GM12873 (cell line): ENCODE measurements around the gene SEC14L1.

Experiments used
- TF ChIP-seq, protein P1 (sequence below): IDR thresholded peaks from 2 replicates; pipeline ENCODE4 v1.5.1; 2012; ENCODE audit warnings: low read depth, mild to moderate bottlenecking, moderate library complexity, low read length, control low read depth; ENCODE audit not compliant: insufficient read depth; ENCODE audit errors: missing control alignments

Gene SEC14L1

DNA sequence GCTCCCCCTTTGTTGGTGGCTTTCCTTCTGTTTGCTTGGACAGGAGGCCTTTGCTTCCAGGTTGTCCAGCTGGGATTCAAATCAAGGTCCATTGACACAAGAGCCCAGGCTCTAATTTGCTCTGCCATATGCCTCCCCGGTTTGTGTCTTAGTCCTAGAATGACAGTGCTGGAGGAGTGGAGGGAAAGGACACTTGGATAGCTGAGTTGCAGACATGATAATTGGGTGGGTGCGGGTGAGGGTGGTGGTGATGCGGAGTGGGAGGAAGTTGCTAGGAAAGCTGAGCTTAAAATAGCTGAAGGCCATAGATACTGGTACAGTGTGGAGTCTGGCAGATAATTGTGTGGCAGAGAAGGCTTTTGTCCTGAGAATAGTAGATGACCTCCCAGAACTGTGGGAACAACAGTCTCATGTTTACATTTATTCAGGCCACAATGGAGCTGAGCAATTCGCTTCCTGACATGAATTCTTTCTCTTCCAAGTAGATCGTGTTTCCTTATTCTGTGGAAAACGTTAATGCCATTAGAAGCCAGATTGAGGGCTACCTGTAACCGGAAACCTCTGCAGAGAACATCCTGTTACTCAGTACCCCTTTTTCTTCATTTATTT, 23.8 kb downstream of the SEC14L1 start:
- TF ChIP-seq, protein P1, sequence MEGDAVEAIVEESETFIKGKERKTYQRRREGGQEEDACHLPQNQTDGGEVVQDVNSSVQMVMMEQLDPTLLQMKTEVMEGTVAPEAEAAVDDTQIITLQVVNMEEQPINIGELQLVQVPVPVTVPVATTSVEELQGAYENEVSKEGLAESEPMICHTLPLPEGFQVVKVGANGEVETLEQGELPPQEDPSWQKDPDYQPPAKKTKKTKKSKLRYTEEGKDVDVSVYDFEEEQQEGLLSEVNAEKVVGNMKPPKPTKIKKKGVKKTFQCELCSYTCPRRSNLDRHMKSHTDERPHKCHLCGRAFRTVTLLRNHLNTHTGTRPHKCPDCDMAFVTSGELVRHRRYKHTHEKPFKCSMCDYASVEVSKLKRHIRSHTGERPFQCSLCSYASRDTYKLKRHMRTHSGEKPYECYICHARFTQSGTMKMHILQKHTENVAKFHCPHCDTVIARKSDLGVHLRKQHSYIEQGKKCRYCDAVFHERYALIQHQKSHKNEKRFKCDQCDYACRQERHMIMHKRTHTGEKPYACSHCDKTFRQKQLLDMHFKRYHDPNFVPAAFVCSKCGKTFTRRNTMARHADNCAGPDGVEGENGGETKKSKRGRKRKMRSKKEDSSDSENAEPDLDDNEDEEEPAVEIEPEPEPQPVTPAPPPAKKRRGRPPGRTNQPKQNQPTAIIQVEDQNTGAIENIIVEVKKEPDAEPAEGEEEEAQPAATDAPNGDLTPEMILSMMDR = no peak

GRCh38 chr17:77165577-77165976, 24.8 kb downstream of the SEC14L1 start:
- TF ChIP-seq, protein P1 = no peak

- TF ChIP-seq, protein P1 = no peak
Observed at GRCh38 chr17:77167472-77168306, 26.9 kb downstream of the SEC14L1 start.

DNA sequence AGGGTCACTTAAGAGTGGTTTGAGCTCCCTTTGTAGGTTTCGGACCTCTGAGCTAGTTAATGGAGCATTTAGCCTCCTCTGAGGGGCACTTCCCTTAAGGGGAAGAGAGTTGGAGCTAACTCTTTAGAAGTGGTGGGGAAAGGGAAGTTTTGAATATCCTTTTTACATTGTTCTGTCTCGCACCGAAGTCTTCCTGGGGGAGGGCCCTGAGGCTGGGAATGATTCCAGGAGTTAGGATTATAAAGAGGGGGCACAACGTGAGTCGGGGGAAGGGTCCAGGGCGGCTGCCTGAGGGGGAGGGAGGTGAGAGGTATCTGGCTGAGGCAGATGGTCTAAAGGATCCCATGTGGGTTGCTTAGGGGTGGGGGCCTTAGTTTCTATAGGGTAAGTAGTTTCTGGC, 32.3 kb downstream of the SEC14L1 start:
- TF ChIP-seq, protein P1 = no peak

GRCh38 chr17:77174928-77175661, 34.3 kb downstream of the SEC14L1 start:
- TF ChIP-seq, protein P1 = no peak

GRCh38 chr17:77177002-77177741, 36.4 kb downstream of the SEC14L1 start:
- TF ChIP-seq, protein P1 = no peak
